ENCODE measurements around the gene GHDC. TPM values are rescaled to one million over a fixed set of nuclear protein-coding genes. Genes with fewer than 3 reads are reported as not detected.

GHDC gene
- total RNA-seq, 6 experiments from 2014 or later, result 8.8 to 23.9 (median 12.8) TPM

DNA sequence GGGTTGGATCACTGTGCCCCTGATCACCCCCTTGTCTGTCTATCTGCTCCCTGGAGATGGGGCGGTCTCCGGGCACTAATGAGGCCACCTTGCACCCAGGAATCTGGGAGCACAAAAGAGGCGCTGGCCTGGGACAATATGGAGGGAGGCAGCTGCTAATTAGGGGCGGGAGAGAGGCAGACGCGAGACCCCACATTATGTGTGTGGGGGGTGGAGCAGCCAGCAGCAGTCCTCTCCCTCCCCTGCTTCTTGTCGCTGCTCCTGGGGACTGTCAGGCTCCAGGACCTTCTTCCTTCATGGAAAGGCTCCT is 8.7 kb downstream of the GHDC start:
- WGBS (ENCODE audit: insufficient coverage, low coverage, low lambda C conversion rate, missing lambda C conversion rate), result 63% methylated on average over 2 of the region's 7 CpGs
- Histone ChIP-seq H3K27me3 (peaks cover 0 to 7% of the 10 kb centered on the region in 2 donors), H3K27ac (no peak overlapping the region), H3K4me3 (no peak overlapping the region), H3K36me3 (no peaks in the 10 kb centered on the region), H3K4me1 (peaks cover 0 to 16% (median 0%) of the 10 kb centered on the region in 4 donors), H3K9me3 (no peaks in the 10 kb centered on the region)
- ATAC-seq, result no peak
- TF ChIP-seq POLR2A (IDR thresholded peaks at IDR 0.05), result no peak
- TF ChIP-seq, protein P1, sequence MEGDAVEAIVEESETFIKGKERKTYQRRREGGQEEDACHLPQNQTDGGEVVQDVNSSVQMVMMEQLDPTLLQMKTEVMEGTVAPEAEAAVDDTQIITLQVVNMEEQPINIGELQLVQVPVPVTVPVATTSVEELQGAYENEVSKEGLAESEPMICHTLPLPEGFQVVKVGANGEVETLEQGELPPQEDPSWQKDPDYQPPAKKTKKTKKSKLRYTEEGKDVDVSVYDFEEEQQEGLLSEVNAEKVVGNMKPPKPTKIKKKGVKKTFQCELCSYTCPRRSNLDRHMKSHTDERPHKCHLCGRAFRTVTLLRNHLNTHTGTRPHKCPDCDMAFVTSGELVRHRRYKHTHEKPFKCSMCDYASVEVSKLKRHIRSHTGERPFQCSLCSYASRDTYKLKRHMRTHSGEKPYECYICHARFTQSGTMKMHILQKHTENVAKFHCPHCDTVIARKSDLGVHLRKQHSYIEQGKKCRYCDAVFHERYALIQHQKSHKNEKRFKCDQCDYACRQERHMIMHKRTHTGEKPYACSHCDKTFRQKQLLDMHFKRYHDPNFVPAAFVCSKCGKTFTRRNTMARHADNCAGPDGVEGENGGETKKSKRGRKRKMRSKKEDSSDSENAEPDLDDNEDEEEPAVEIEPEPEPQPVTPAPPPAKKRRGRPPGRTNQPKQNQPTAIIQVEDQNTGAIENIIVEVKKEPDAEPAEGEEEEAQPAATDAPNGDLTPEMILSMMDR (IDR thresholded peaks at IDR 0.05), result no peak
- intact Hi-C loops (cut with DNase I), result no loop called here
- no peak for DNase-seq

- DNase-seq (no peak), ATAC-seq (peak in 1 of 4 donors; percentile 4)
- intact Hi-C loops (cut with DNase I), result no loop called here
- H3K9me3 ChIP-seq, result no peaks in the 10 kb centered on the region
- H3K27me3 ChIP-seq, result peaks cover 0 to 7% of the 10 kb centered on the region in 2 donors
- peak within 1 kb of the TSS; percentile 52 to 57 (median 56) for H3K4me3 ChIP-seq
- peaks cover 0 to 16% (median 0%) of the 10 kb centered on the region in 4 donors for H3K4me1 ChIP-seq
- no peak for TF ChIP-seq POLR2A (IDR thresholded peaks at IDR 0.05)
- TF ChIP-seq, protein P1 (IDR thresholded peaks at IDR 0.05), result no peak
- H3K36me3 ChIP-seq, result no peaks in the 10 kb centered on the region
- 53% methylated on average over 5 of the region's 11 CpGs for WGBS (ENCODE audit: insufficient coverage, low coverage, low lambda C conversion rate, missing lambda C conversion rate)
- H3K27ac ChIP-seq, result no peak within 1 kb of the TSS
Observed at GRCh38 chr17:42184713-42185620, 9.3 kb downstream of the GHDC start, which contains the start of gene HCRT. Gene HCRT, minus strand, starts transcription at chr17:42185452. Its CDS starts 87 bp downstream, at chr17:42185365.

DNA sequence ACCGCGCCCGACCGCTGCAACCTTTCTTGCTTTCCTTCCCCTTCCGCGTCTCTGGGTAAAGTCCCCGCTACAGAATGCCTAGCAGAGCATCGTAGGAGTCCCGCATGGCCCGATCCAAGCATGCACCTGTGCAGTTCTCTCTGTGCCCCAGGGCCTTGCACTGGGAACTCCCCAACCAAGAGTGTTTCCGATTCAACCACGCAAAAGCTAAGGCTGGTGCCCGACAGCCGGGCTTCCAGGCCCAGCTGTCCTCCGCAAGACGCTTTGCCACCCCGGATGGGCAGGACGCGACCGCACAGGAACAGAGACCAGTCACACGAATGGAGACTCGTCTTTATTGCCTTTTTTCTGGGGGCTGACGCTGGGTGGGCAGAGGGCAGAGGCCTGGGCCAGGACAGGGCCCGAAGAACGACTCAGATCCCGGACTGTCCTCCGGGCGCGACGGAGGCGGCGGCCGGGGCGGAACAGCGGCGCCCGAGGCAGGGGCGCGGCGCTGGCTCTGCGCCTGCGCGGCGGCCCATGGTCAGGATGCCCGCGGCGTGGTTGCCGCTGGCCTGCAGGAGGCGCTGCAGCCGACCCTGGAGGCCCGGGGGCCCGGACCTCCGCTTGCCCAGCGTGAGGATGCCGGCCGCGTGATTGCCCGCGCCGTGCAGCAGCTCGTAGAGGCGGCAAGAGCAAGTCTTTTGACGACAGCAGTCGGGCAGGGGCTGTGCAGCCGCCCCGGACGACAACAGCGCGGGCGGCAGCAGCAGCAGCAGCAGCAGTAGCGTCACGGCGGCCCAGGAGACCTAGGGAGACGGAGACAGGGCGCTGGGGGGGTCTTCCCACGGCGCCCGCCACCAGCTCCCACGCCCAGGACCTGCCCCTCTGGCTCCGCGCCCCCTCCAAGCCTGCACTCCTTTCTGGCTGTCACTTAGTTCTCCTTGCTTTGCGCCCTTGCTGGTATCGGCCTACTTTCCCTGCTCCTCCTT is 10.3 kb downstream of the GHDC start:
- peaks cover 0 to 7% of the 10 kb centered on the region in 2 donors for H3K27me3 ChIP-seq
- peaks cover 0 to 16% (median 0%) of the 10 kb centered on the region in 4 donors for H3K4me1 ChIP-seq
- TF ChIP-seq POLR2A (IDR thresholded peaks at IDR 0.05), result peak; percentile 53
- TF ChIP-seq, protein P1 (IDR thresholded peaks at IDR 0.05), result peak; percentile 80 to 96 (median 88)
- ATAC-seq (peak; percentile 78 to 90 (median 80)), DNase-seq (peak; percentile 69 to 81 (median 76))
- H3K27ac ChIP-seq, result peak overlapping the region in 1 of 3 donors; percentile 72
- no peaks in the 10 kb centered on the region for H3K36me3 ChIP-seq
- peak overlapping the region; percentile 52 to 57 (median 56) for H3K4me3 ChIP-seq
- 2% methylated on average over 17 of the region's 83 CpGs for WGBS (ENCODE audit: insufficient coverage, low coverage, low lambda C conversion rate, missing lambda C conversion rate)
- intact Hi-C loops (cut with DNase I), result no loop called here
- H3K9me3 ChIP-seq, result no peaks in the 10 kb centered on the region

- Histone ChIP-seq H3K27me3 (peaks cover 0 to 7% of the 10 kb centered on the region in 2 donors), H3K4me3 (peak overlapping the region; percentile 52 to 57 (median 56)), H3K36me3 (no peaks in the 10 kb centered on the region), H3K9me3 (no peaks in the 10 kb centered on the region), H3K27ac (peak overlapping the region in 1 of 3 donors; percentile 72), H3K4me1 (peaks cover 0 to 16% (median 0%) of the 10 kb centered on the region in 4 donors)
- TF ChIP-seq, protein P1 (IDR thresholded peaks at IDR 0.05), result no peak
- TF ChIP-seq POLR2A (IDR thresholded peaks at IDR 0.05), result no peak
- 61% methylated on average over 5 of the region's 9 CpGs for WGBS (ENCODE audit: insufficient coverage, low coverage, low lambda C conversion rate, missing lambda C conversion rate)
- peak in 1 of 4 donors; percentile 46 for ATAC-seq
- no peak for DNase-seq
- intact Hi-C loops (cut with DNase I), result no loop called here
Observed at GRCh38 chr17:42182927-42183734, 11.2 kb downstream of the GHDC start.

Data from right lobe of liver (tissue), 6 donors.